ENCODE data around the gene TTC7B. TPM values are rescaled to one million over a fixed set of nuclear protein-coding genes. Genes with fewer than 3 reads are reported as not detected.

The TTC7B gene
- total and polyA plus RNA-seq, 10 of the 15 experiments (the other 5 are each of a cell fraction or from before 2014, with no cell fraction given), result under 0.01 to 1.1 (median 0.26) TPM; not detected in 2

DNA sequence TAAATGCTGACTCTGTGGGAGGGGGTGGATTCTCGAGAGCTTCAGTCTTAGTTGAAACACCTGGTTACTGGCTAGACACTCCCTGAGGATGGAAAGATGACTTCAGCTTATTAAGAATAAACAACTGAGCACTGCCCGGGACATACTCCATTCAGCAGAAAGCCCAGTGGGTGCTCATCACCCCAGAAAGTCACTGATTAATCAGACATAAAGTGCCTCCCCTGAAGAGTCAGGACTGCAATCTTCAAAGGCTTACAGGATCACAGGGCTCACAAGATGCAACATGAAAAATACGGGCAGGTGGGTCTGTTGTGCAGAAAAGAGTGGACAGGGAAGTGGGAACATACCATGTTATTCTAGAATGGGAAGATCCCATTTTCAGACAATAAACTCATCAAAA lies 212.4 kb downstream of the TTC7B start (continued):
- TF ChIP-seq, protein P1, sequence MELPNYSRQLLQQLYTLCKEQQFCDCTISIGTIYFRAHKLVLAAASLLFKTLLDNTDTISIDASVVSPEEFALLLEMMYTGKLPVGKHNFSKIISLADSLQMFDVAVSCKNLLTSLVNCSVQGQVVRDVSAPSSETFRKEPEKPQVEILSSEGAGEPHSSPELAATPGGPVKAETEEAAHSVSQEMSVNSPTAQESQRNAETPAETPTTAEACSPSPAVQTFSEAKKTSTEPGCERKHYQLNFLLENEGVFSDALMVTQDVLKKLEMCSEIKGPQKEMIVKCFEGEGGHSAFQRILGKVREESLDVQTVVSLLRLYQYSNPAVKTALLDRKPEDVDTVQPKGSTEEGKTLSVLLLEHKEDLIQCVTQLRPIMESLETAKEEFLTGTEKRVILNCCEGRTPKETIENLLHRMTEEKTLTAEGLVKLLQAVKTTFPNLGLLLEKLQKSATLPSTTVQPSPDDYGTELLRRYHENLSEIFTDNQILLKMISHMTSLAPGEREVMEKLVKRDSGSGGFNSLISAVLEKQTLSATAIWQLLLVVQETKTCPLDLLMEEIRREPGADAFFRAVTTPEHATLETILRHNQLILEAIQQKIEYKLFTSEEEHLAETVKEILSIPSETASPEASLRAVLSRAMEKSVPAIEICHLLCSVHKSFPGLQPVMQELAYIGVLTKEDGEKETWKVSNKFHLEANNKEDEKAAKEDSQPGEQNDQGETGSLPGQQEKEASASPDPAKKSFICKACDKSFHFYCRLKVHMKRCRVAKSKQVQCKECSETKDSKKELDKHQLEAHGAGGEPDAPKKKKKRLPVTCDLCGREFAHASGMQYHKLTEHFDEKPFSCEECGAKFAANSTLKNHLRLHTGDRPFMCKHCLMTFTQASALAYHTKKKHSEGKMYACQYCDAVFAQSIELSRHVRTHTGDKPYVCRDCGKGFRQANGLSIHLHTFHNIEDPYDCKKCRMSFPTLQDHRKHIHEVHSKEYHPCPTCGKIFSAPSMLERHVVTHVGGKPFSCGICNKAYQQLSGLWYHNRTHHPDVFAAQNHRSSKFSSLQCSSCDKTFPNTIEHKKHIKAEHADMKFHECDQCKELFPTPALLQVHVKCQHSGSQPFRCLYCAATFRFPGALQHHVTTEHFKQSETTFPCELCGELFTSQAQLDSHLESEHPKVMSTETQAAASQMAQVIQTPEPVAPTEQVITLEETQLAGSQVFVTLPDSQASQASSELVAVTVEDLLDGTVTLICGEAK (IDR thresholded peaks at IDR 0.05; ENCODE audit: borderline replicate concordance), result no peak
- TF ChIP-seq IRF4 (IDR thresholded peaks at IDR 0.05; ENCODE audit: low read depth, low read length), result no peak

DNA sequence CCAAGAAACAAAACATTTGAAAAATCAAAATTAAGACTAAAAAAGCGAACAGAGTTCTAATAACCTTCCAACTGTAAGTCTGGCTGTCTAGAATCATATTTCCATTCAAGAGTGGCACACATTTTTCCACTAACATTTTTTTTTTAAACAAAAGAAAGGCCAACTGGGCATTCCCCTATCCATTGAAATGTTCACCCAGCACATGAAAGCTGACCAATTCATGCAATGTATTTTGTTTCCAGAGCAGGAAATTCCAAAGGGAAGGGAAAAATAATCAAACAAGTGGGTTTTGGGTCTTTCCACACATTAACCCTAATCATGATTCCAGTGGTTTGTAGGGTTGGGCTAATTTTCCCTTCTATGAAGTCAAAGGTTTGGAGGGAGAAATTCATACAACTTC lies 212.9 kb downstream of the TTC7B start:
- ATAC-seq, result no peak
- no peaks in the 10 kb centered on the region for H3K4me1 ChIP-seq (ENCODE audit: control insufficient read depth, insufficient read depth, low read length)
- no peak overlapping the region for H3K9ac ChIP-seq (ENCODE audit: control insufficient read depth, insufficient read depth, low read length)
- no peak overlapping the region for H3K4me2 ChIP-seq (ENCODE audit: control insufficient read depth, insufficient read depth)
- DNase-seq (ENCODE audit: low read depth, low spot score), result no peak
- peaks cover 0 to 5% of the 10 kb centered on the region in 2 experiments; a peak in 3 of 4 replicates for H3K27me3 ChIP-seq (replicated peaks in 1 of 2; ENCODE audit: control insufficient read depth in 2 of 2, insufficient read depth in 2 of 2, low read length in 1 of 2)
- no peaks in the 10 kb centered on the region for H3K79me2 ChIP-seq (ENCODE audit: control insufficient read depth, insufficient read depth, low read length)
- no peaks in the 10 kb centered on the region for H3K36me3 ChIP-seq (ENCODE audit: control insufficient read depth in 2 of 2, insufficient read depth in 2 of 2, low read length in 1 of 2)
- CTCF ChIA-PET, result no interaction called here
- POLR2A ChIA-PET, result no interaction called here
- no peaks in the 10 kb centered on the region for H4K20me1 ChIP-seq (ENCODE audit: control insufficient read depth, insufficient read depth)
- no peak overlapping the region for H3K27ac ChIP-seq (ENCODE audit: control insufficient read depth, insufficient read depth)
- no TSS peak for BruUV-seq (replicated peaks)
- H2AFZ ChIP-seq (ENCODE audit: control insufficient read depth, low read depth, low read length), result no peak overlapping the region
- in situ Hi-C loops (cut with MboI) (no loop called here), intact Hi-C loops (cut with micrococcal nuclease; ENCODE audit: unreplicated experiment) (loop anchor here (10.0 kb wide), 1 partner anchor 179 kb away; no protein-coding TSS in a partner anchor)
- 5% methylated on average over 1 of the region's 1 CpG for WGBS (ENCODE audit: insufficient coverage, insufficient replicate concordance, low lambda C conversion rate, missing lambda C conversion rate)
- H3K4me3 ChIP-seq, result no peak overlapping the region
- RAD21 ChIA-PET (ENCODE audit: unreplicated experiment), result no interaction called here
- H3K9me3 ChIP-seq (replicated peaks; ENCODE audit: control insufficient read depth, insufficient read depth, low read length), result no peaks in the 10 kb centered on the region
- SMC1A ChIA-PET (ENCODE audit: uncharacterized antibody, unreplicated experiment), result no interaction called here
- no peak for FAIRE-seq
- TF ChIP-seq IKZF1 (conservative IDR thresholded peaks at IDR 0.05) (no peak), TARDBP (IDR thresholded peaks at IDR 0.05; ENCODE audit: borderline replicate concordance) (no peak), GATAD2B (conservative IDR thresholded peaks at IDR 0.05; ENCODE audit: low read depth) (no peak)
- TF ChIP-seq, protein P2, sequence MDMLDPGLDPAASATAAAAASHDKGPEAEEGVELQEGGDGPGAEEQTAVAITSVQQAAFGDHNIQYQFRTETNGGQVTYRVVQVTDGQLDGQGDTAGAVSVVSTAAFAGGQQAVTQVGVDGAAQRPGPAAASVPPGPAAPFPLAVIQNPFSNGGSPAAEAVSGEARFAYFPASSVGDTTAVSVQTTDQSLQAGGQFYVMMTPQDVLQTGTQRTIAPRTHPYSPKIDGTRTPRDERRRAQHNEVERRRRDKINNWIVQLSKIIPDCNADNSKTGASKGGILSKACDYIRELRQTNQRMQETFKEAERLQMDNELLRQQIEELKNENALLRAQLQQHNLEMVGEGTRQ (IDR thresholded peaks at IDR 0.05; ENCODE audit: borderline replicate concordance, low read depth, low read length), result no peak
- TF ChIP-seq, protein P3, sequence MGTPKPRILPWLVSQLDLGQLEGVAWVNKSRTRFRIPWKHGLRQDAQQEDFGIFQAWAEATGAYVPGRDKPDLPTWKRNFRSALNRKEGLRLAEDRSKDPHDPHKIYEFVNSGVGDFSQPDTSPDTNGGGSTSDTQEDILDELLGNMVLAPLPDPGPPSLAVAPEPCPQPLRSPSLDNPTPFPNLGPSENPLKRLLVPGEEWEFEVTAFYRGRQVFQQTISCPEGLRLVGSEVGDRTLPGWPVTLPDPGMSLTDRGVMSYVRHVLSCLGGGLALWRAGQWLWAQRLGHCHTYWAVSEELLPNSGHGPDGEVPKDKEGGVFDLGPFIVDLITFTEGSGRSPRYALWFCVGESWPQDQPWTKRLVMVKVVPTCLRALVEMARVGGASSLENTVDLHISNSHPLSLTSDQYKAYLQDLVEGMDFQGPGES (IDR thresholded peaks at IDR 0.05), result no peak
- TF ChIP-seq, protein P4, sequence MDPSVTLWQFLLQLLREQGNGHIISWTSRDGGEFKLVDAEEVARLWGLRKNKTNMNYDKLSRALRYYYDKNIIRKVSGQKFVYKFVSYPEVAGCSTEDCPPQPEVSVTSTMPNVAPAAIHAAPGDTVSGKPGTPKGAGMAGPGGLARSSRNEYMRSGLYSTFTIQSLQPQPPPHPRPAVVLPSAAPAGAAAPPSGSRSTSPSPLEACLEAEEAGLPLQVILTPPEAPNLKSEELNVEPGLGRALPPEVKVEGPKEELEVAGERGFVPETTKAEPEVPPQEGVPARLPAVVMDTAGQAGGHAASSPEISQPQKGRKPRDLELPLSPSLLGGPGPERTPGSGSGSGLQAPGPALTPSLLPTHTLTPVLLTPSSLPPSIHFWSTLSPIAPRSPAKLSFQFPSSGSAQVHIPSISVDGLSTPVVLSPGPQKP (IDR thresholded peaks at IDR 0.05; ENCODE audit: low read depth, low read length), result no peak
- TF ChIP-seq, protein P5, sequence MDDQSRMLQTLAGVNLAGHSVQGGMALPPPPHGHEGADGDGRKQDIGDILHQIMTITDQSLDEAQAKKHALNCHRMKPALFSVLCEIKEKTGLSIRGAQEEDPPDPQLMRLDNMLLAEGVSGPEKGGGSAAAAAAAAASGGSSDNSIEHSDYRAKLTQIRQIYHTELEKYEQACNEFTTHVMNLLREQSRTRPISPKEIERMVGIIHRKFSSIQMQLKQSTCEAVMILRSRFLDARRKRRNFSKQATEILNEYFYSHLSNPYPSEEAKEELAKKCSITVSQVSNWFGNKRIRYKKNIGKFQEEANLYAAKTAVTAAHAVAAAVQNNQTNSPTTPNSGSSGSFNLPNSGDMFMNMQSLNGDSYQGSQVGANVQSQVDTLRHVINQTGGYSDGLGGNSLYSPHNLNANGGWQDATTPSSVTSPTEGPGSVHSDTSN (IDR thresholded peaks at IDR 0.05; ENCODE audit: insufficient replicate concordance, low read depth, low read length), result no peak
- TF ChIP-seq, protein P6, sequence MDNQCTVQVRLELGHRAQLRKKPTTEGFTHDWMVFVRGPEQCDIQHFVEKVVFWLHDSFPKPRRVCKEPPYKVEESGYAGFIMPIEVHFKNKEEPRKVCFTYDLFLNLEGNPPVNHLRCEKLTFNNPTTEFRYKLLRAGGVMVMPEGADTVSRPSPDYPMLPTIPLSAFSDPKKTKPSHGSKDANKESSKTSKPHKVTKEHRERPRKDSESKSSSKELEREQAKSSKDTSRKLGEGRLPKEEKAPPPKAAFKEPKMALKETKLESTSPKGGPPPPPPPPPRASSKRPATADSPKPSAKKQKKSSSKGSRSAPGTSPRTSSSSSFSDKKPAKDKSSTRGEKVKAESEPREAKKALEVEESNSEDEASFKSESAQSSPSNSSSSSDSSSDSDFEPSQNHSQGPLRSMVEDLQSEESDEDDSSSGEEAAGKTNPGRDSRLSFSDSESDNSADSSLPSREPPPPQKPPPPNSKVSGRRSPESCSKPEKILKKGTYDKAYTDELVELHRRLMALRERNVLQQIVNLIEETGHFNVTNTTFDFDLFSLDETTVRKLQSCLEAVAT (IDR thresholded peaks at IDR 0.05), result no peak
- TF ChIP-seq, protein P7, sequence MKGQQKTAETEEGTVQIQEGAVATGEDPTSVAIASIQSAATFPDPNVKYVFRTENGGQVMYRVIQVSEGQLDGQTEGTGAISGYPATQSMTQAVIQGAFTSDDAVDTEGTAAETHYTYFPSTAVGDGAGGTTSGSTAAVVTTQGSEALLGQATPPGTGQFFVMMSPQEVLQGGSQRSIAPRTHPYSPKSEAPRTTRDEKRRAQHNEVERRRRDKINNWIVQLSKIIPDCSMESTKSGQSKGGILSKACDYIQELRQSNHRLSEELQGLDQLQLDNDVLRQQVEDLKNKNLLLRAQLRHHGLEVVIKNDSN (IDR thresholded peaks at IDR 0.05; ENCODE audit: borderline replicate concordance, extremely low read length, insufficient read depth, low read depth, low read length), result no peak
